HG03575 (cell line): ENCODE results near the gene RIPOR2.
"Not testable (repeated sequence)": the region's sequence is repeated elsewhere in the genome, so short reads cannot be mapped to it uniquely, and the experiment has no call there.

Source experiments
- ATAC-seq: cut with Tn5 transposase; IDR thresholded peaks from one replicate; pipeline ENCODE4 v1.9.1; 2021; ENCODE audit not compliant: unreplicated experiment, insufficient number of reproducible peaks, low FRiP score; ENCODE audit errors: extremely low read depth

RIPOR2 gene

DNA sequence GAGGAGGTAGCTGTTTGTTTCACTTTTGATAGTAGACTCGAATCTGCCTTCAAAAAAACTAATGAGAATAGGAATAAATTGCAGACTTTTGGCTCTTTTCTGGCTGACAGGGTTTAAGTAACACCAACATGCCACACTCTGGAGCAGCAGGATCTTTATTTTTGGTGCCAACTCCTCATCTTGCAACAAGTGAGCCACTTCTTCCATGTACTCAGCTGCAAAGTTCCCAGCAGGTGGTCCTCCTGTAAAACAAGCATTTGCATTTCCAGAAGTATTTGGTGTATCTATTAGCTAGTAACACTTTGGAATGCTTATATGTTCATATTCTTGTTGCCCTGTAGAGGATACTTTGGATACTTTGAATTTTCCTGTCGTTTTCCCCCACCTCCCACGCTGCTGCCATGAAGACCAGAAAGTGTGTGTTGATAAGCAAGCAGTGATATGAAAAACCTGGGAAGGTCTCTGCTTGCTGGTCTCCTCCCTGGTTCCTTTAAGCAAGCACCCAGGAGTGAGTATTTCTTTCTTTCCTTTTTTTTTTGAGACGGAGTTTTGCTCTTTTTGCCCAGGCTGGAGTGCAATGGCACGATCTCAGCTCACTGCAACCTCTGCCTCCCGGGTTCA is 138.1 kb downstream of the RIPOR2 start:
- ATAC-seq, result no peak

DNA sequence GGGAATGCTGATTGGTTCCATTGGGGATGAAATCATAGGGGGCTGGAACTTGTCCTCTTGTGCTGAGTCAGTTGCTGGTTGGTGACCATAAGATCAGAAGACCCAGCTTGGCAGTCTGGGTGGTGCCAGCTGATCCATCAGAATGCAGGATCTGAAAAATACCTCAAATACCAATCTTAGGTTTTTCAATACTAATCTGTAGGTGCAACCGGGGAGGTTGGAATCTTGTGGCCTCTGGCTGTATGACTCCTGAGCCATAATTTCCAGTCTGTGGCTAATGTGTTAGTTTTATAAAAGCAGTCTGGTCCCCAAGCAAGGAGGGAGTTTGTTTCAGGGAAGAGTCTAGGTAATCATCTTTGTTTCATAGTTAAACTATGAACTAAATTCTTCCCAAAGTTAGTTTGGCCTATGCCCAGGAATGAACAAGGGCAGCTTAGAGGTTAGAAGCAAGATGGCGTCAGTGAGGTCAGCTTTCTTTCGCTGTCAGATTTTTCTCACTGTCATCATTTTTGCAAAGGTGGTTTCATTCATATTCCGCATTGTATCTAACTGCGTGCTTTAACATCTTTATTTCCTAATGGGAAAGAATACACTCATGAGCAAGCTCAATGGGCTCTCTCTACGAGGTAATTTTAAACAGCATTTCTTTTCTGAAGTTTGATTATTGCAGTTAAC is 139.0 kb downstream of the RIPOR2 start:
- ATAC-seq, result no peak

DNA sequence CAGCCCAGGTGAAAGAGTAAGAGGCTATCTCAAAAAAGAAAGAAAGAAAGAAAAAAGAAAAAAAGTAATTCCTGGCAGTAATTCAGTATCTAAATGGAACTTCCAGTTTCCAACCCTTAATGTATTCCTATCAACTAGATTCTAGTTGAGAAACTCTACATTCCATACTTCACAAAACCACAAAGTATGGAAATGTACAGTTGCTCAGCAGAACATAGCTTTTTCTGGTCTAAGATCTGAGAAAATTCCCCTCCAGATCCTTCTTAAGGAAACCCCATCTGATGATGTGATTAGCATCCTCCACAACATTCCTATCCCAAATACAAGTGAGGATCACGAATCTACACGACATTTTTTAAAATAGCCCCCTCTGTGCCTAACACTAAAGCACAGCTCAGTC is 140.7 kb downstream of the RIPOR2 start:
- no peak for ATAC-seq

DNA sequence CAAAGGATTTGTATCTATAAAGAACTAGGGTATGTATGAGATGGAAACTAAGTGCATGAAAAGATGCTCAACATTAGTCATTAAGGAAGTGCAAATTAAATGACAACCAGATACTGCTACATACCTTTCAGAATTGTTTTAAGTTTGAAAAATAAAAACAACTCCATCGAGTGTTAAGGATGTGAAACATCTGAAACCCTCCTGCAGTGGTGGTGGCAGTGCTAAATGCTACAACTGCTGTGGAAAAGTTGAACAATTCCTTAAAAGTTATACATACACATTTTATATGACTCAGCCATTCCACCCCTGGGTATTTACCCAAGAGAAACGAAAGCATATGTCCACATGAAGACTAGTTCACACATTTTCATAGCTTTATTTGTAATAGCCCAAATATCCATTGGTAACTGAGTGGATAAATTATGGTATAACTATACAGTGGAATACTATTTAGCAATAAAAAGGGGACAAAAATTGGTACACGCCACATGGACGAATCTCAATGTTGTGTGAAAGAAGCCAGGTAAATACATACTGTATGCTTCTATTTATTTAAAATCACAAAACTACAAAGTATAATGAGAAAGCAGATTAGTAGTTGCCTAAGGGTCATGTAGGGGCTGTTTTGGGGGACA is 147.6 kb downstream of the RIPOR2 start:
- ATAC-seq, result no peak

- no peak for ATAC-seq
Measured at GRCh38 chr6:24780206-24780605, 155.6 kb downstream of the RIPOR2 start.

GRCh38 chr6:24779416-24780016 is 156.2 kb downstream of the RIPOR2 start:
- ATAC-seq, result no peak

- no peak for ATAC-seq
Measured at GRCh38 chr6:24778878-24779277, 156.9 kb downstream of the RIPOR2 start.

- ATAC-seq, result no peak
Measured at GRCh38 chr6:24778121-24778520, 157.6 kb downstream of the RIPOR2 start.

GRCh38 chr6:24777227-24777626 is 158.5 kb downstream of the RIPOR2 start:
- ATAC-seq, result no peak

- ATAC-seq, result no peak
Measured at GRCh38 chr6:24775520-24776058, 160.2 kb downstream of the RIPOR2 start.

DNA sequence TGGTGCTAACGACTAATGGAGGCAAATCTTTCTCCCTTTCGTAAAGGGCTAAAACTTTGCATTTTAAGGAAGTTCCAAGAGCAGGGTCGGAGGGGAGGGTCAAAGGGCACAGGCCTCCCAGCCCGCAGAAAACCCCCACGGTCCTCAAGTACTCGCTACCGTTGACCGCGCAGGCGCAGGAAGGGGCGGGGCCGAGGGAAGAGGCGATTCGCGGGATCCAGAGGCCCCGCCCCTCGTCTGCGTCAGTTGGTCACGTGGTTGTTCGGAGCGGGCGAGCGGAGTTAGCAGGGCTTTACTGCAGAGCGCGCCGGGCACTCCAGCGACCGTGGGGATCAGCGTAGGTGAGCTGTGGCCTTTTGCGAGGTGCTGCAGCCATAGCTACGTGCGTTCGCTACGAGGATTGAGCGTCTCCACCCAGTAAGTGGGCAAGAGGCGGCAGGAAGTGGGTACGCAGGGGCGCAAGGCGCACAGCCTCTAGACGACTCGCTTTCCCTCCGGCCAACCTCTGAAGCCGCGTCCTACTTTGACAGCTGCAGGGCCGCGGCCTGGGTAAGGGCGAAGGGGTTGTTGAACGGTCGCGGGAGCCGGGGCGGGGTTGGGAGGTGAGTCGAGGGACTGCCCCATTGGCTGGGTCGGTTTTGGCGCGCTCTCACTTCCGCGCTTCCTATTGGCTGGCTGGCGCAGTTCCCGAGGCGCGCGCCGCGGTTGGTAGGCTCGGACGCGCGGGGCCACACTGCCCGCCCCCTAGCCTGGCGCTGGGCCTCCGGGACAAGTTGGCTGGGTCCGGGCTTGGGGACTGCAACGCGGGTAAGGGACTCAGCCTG is 160.9 kb downstream of the RIPOR2 start, which contains the start of gene GMNN:
Gene GMNN (plus strand): TSS at position 242 of the 824 bp plus-strand sequence. CDS start 2,310 bp downstream, outside the sequence.
- ATAC-seq, result peak; percentile 62

DNA sequence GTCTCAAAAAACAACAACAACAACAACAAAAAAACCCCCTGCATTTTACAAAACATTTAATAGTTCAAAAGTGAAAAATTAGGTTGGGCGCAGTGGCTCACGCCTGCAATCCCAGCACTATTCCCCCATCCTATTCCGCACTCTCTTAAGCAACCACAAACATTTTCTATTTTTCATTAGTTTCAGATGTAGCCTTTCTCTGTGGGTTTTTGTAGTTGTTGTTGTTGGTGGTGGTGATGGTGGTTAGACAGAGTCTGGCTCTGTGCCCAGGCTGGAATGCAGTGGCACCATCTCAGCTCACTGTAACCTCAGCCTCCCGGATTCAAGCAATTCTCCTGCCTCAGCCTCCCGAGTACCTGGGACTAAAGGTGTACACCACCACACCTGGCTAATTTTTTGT is 167.4 kb downstream of the RIPOR2 start:
- ATAC-seq, result no peak

GRCh38 chr6:24766680-24767462 is 168.9 kb downstream of the RIPOR2 start:
- no peak for ATAC-seq

DNA sequence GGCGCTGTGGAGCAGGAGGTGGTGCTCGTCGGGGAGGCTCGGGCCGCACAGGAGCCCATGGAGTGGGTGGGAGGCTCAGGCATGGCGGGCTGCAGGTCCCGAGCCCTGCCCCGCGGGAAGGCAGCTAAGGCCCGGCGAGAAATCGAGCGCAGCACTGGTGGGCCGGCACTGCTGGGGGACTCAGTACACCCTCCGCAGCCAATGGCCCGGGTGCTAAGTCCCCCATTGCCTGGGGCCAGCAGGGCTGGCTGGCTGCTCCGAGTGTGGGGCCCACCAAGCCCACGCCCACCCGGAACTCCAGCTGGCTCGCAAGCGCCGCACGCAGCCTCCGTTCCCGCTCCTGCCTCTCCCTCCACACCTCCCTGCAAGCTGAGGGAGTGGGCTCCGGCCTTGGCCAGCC is 169.8 kb downstream of the RIPOR2 start:
- not testable (repeated sequence) for ATAC-seq

DNA sequence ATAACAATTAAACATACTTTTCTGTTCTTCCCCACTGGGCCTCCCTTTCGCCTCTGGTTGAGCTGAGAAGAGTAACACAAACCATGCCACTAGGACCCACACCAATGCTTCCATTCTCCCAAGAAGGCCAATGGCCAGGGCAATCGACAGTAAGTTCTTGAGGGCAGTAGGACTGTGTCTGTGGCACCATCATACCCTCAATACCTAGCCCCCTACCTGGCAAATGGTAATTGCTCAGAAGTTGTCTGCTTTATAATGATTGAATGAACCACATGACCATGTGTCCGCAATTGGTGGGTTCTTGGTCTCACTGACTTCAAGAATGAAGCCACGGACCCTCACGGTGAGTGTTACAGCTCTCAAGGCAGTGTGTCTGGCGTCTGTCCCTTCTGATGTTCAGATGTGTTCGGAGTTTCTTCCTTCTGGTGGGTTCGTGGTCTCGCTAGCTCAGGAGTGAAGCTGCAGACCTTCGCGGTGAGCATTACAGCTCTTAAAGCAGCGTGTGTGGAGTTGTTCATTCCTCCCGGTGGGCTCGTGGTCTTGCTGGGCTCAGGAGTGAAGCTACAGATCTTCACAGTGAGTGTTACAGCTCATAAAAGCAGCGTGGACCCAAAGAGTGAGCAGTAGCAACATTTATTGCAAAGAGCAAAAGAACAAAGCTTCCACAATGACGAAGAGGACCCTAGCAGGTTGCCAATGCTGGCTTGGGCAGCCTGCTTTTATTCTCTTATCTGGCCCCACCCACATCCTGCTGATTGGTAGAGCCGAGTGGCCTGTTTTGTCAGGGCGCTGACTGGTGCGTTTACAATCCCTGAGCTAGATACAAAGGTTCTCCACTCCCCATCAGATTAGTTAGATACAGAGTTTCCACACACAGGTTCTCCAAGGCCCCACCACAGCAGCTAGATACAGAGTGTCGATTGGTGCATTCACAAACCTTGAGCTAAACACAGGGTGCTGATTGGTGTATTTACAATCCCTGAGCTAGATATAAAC is 170.6 kb downstream of the RIPOR2 start:
- not testable (repeated sequence) for ATAC-seq

GRCh38 chr6:24763578-24763977 is 172.2 kb downstream of the RIPOR2 start:
- ATAC-seq, result no peak

GRCh38 chr6:24761851-24762250 is 173.9 kb downstream of the RIPOR2 start:
- ATAC-seq, result no peak
